ENCODE data around the gene LCN15. TPM values are rescaled to one million over a fixed set of nuclear protein-coding genes. Genes with fewer than 3 reads are reported as not detected.
"Not testable (repeated sequence)": the region's sequence is repeated elsewhere in the genome, so short reads cannot be mapped to it uniquely, and the experiment has no call there.

LCN15 gene
- total RNA-seq, 1 donor from 2014 or later = not detected

DNA sequence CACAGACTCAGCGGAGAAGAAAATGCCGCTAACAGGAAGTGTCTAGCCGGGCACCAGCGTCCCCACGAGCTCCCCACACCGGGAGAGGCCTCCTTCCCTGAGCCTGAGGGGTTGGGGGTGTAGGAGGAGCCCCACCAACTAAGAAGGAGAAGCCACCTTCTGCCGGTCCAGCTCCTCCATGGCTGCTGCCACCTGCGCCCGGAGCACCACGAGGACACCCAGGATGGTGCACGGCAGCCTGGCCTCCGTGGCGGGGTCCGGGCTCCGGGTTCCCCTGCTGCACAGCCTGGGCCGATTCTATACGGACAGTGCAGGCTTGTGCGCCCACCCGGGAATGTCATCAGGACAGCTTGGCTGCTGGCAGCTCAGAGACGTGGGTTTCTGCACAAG is 6.6 kb downstream of the LCN15 start:
- Mint-ChIP-seq H3K9me3 (peaks cover 7% of the 10 kb centered on the region), H3K4me3 (no peak overlapping the region), H3K4me1 (peaks cover 17% of the 10 kb centered on the region), H3K36me3 (no peaks in the 10 kb centered on the region), H3K27me3 (ENCODE audit: insufficient read depth, low read depth) (peaks cover 8% of the 10 kb centered on the region), H3K27ac (no peak overlapping the region)
- Histone ChIP-seq H3F3A (ENCODE audit: low read depth) (peaks cover 16% of the 10 kb centered on the region), H3K27me3 (no peaks in the 10 kb centered on the region), H3K9ac (no peak overlapping the region), H3K4me2 (no peak overlapping the region), H3K27ac (no peak overlapping the region), H3K4me3 (no peak overlapping the region), H2AFZ (replicated peaks) (no peak overlapping the region), H3K79me2 (ENCODE audit: low read depth) (no peaks in the 10 kb centered on the region), H4K20me1 (ENCODE audit: low read depth) (no peaks in the 10 kb centered on the region), H3K9me3 (ENCODE audit: low read depth) (no peaks in the 10 kb centered on the region), H3K4me1 (peaks cover 12% of the 10 kb centered on the region), H3K36me3 (no peaks in the 10 kb centered on the region)
- no peak for DNase-seq (ENCODE audit: low spot score)
- TF ChIP-seq EZH2 (IDR thresholded peaks at IDR 0.05) = no peak
- TF ChIP-seq EZH2phosphoT487 (IDR thresholded peaks at IDR 0.05) = no peak
- TF ChIP-seq, protein P1, sequence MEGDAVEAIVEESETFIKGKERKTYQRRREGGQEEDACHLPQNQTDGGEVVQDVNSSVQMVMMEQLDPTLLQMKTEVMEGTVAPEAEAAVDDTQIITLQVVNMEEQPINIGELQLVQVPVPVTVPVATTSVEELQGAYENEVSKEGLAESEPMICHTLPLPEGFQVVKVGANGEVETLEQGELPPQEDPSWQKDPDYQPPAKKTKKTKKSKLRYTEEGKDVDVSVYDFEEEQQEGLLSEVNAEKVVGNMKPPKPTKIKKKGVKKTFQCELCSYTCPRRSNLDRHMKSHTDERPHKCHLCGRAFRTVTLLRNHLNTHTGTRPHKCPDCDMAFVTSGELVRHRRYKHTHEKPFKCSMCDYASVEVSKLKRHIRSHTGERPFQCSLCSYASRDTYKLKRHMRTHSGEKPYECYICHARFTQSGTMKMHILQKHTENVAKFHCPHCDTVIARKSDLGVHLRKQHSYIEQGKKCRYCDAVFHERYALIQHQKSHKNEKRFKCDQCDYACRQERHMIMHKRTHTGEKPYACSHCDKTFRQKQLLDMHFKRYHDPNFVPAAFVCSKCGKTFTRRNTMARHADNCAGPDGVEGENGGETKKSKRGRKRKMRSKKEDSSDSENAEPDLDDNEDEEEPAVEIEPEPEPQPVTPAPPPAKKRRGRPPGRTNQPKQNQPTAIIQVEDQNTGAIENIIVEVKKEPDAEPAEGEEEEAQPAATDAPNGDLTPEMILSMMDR (IDR thresholded peaks at IDR 0.05) = no peak

DNA sequence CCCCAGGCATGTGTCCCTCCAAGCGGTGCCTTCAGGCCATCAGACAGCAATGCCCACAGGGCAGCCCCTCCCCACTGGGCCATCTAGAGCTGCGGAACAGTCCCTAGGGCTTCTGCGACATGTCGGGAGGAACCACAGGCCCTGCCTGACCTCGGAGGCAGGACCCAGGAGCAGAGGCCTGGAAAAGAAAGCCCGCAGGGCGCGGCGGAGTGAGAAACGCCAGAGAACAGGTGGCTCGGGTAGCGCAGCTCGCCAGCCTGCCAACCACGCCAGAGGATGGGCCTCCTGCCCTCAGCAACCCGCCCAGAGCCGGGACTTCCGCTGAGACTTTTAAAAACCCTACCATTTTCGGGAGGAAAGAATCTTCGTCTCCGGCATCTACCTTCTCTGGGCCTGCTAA is 7.0 kb downstream of the LCN15 start:
- Histone ChIP-seq H3K9ac (no peak overlapping the region), H4K20me1 (ENCODE audit: low read depth) (no peaks in the 10 kb centered on the region), H3K27ac (no peak overlapping the region), H3K4me1 (peaks cover 8% of the 10 kb centered on the region), H3K36me3 (no peaks in the 10 kb centered on the region), H3K79me2 (ENCODE audit: low read depth) (no peaks in the 10 kb centered on the region), H2AFZ (replicated peaks) (no peak overlapping the region), H3F3A (ENCODE audit: low read depth) (peaks cover 12% of the 10 kb centered on the region), H3K4me2 (no peak overlapping the region), H3K9me3 (ENCODE audit: low read depth) (no peaks in the 10 kb centered on the region), H3K27me3 (no peaks in the 10 kb centered on the region), H3K4me3 (no peak overlapping the region)
- Mint-ChIP-seq H3K4me1 (peaks cover 17% of the 10 kb centered on the region), H3K4me3 (no peak overlapping the region), H3K27me3 (ENCODE audit: insufficient read depth, low read depth) (peaks cover 10% of the 10 kb centered on the region), H3K27ac (no peak overlapping the region), H3K36me3 (no peaks in the 10 kb centered on the region), H3K9me3 (peaks cover 7% of the 10 kb centered on the region)
- TF ChIP-seq, protein P1 (IDR thresholded peaks at IDR 0.05) = no peak
- TF ChIP-seq EZH2phosphoT487 (IDR thresholded peaks at IDR 0.05) = no peak
- no peak for TF ChIP-seq EZH2 (IDR thresholded peaks at IDR 0.05)
- no peak for DNase-seq (ENCODE audit: low spot score)

DNA sequence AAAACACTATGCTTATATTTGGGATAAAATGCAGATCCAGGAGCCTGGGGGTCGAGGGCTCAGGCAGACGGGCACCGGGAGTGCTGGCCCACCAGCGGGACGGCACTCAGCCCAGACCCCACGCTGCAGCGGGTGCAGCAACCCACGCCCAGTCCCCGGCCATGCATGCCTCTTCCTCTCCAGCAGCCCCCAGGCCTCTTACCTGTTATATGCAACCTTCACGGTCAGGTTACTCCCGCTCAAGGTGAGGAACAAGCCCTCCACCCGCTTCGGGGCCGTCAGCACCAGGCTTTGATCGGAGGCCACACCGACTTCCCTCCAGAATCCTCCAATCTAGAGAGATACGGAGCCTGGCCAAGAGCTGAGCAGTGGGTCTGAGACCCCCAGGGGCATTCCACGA is 7.5 kb downstream of the LCN15 start:
- Histone ChIP-seq H3K4me1 (peaks cover 6% of the 10 kb centered on the region), H3K27me3 (no peaks in the 10 kb centered on the region), H3K9me3 (ENCODE audit: low read depth) (no peaks in the 10 kb centered on the region), H3K4me3 (no peak overlapping the region), H3K4me2 (no peak overlapping the region), H3K27ac (no peak overlapping the region), H3K36me3 (no peaks in the 10 kb centered on the region), H4K20me1 (ENCODE audit: low read depth) (no peaks in the 10 kb centered on the region), H3K9ac (no peak overlapping the region), H3F3A (ENCODE audit: low read depth) (peaks cover 10% of the 10 kb centered on the region), H2AFZ (replicated peaks) (no peak overlapping the region), H3K79me2 (ENCODE audit: low read depth) (no peaks in the 10 kb centered on the region)
- Mint-ChIP-seq H3K27ac (no peak overlapping the region), H3K4me3 (no peak overlapping the region), H3K27me3 (ENCODE audit: insufficient read depth, low read depth) (peaks cover 10% of the 10 kb centered on the region), H3K4me1 (peaks cover 17% of the 10 kb centered on the region), H3K36me3 (no peaks in the 10 kb centered on the region), H3K9me3 (peaks cover 7% of the 10 kb centered on the region)
- no peak for TF ChIP-seq EZH2 (IDR thresholded peaks at IDR 0.05)
- TF ChIP-seq, protein P1 (IDR thresholded peaks at IDR 0.05) = no peak
- no peak for TF ChIP-seq EZH2phosphoT487 (IDR thresholded peaks at IDR 0.05)
- no peak for DNase-seq (ENCODE audit: low spot score)

DNA sequence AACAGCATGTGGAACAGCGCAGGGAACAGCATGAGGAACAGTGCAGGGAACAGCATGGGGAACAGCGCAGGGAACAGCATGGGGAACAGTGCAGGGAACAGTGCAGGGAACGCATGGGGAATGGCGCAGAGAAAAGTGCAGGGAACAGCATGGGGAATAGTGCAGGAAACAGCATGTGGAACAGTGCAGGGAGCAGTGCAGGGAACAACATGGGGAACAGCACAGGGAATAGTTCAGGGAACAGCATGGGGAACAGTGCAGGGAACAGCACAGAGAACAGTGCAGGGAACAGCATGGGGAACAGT is 8.2 kb downstream of the LCN15 start:
- no peaks in the 10 kb centered on the region for H3K9me3 ChIP-seq (ENCODE audit: low read depth)
- peaks cover 5% of the 10 kb centered on the region for H3K4me1 ChIP-seq
- no peaks in the 10 kb centered on the region for H3K36me3 ChIP-seq
- no peak overlapping the region for H3K4me2 ChIP-seq
- H3K9me3 Mint-ChIP-seq = peaks cover 15% of the 10 kb centered on the region
- no peak overlapping the region for H3K9ac ChIP-seq
- TF ChIP-seq, protein P1 (IDR thresholded peaks at IDR 0.05) = no peak
- no peak for TF ChIP-seq EZH2 (IDR thresholded peaks at IDR 0.05)
- no peak for TF ChIP-seq EZH2phosphoT487 (IDR thresholded peaks at IDR 0.05)
- H3K4me3 Mint-ChIP-seq = peak overlapping the region; percentile 70
- no peak for DNase-seq (ENCODE audit: low spot score)
- H3F3A ChIP-seq (ENCODE audit: low read depth) = peaks cover 10% of the 10 kb centered on the region
- no peaks in the 10 kb centered on the region for H3K27me3 ChIP-seq
- no peak overlapping the region for H3K27ac ChIP-seq
- H4K20me1 ChIP-seq (ENCODE audit: low read depth) = no peaks in the 10 kb centered on the region
- no peaks in the 10 kb centered on the region for H3K79me2 ChIP-seq (ENCODE audit: low read depth)
- H3K4me3 ChIP-seq = no peak overlapping the region
- H3K36me3 Mint-ChIP-seq = no peaks in the 10 kb centered on the region
- no peak overlapping the region for H2AFZ ChIP-seq (replicated peaks)
- H3K4me1 Mint-ChIP-seq = peaks cover 12% of the 10 kb centered on the region
- no peak overlapping the region for H3K27ac Mint-ChIP-seq
- H3K27me3 Mint-ChIP-seq (ENCODE audit: insufficient read depth, low read depth) = peaks cover 10% of the 10 kb centered on the region

DNA sequence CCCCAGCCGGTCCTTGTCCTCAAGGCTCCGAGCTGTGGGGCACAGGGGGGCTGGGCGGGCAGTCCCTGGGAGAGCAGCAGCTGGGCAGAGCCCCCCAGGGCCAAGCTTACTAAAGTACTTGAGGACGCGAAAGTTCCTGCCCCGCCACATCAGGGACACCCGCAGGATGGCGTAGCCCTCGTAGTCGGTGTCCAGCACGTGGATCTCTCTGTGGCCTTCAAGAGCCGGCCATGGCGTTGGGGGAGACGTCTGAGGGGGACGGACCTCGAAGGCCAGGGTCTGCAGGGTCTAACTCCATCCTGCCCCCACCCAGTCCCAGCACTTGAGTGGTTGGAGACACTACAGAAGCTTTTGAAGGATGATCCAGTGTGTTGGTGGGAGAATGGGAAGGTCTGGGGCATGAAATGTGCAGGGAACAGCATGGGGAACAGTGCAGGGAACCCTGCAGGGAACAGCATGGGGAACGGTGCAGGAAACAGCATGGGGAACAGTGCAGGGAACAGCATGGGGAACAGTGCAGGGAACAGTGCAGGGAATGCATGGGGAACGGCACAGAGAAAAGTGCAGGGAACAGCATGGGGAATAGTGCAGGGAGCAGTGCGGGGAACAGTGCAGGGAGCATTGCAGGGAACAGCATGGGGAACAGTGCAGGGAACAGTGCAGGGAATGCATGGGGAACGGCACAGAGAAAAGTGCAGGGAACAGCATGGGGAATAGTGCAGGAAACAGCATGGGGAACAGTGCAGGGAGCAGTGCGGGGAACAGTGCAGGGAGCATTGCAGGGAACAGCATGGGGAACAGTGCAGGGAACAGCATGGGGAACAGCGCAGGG is 8.8 kb downstream of the LCN15 start:
- not testable (repeated sequence) for H3K4me1 Mint-ChIP-seq; H3K4me3 ChIP-seq; H2AFZ ChIP-seq (replicated peaks); H3K9ac ChIP-seq; H3K4me1 ChIP-seq; H4K20me1 ChIP-seq (ENCODE audit: low read depth); H3K9me3 ChIP-seq (ENCODE audit: low read depth); H3K36me3 ChIP-seq; DNase-seq (ENCODE audit: low spot score); H3K79me2 ChIP-seq (ENCODE audit: low read depth); H3K27me3 ChIP-seq; H3K36me3 Mint-ChIP-seq; H3K27ac ChIP-seq; H3K4me2 ChIP-seq
- Mint-ChIP-seq H3K27me3 (ENCODE audit: insufficient read depth, low read depth) (peaks cover 10% of the 10 kb centered on the region), H3K27ac (peak overlapping the region; percentile 50), H3K9me3 (peaks cover 16% of the 10 kb centered on the region), H3K4me3 (peak overlapping the region; percentile 37)
- H3F3A ChIP-seq (ENCODE audit: low read depth) = peaks cover 10% of the 10 kb centered on the region
